ENCODE data around the gene CEP164.
"Not testable (repeated sequence)": the region's sequence is repeated elsewhere in the genome, so short reads cannot be mapped to it uniquely, and the experiment has no call there.

The CEP164 gene

GRCh38 chr11:117399100-117399840 lies 71.6 kb downstream of the CEP164 start:
- DNase-seq, result not testable (repeated sequence)

GRCh38 chr11:117405898-117406297 lies 78.2 kb downstream of the CEP164 start:
- not testable (repeated sequence) for DNase-seq

DNA sequence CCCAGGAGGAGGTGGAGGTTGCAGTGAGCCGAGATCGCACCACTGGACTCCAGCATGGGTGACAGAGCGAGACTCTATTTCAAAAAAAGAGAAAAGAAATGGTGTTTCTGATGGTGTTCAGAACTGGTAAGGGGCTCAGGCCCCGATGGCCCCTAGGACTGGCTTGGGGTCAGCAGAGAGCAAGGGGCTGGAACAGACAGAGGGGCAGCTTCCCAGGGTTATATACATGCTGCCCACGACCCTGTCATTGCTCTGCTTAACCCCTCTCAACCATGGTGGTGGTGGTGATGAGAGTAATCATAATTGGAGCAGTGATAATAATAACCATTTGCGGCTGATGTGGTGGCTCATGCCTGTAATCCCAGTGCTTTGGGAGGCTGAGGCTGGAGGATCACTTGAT lies 79.4 kb downstream of the CEP164 start:
- no peak for DNase-seq

DNA sequence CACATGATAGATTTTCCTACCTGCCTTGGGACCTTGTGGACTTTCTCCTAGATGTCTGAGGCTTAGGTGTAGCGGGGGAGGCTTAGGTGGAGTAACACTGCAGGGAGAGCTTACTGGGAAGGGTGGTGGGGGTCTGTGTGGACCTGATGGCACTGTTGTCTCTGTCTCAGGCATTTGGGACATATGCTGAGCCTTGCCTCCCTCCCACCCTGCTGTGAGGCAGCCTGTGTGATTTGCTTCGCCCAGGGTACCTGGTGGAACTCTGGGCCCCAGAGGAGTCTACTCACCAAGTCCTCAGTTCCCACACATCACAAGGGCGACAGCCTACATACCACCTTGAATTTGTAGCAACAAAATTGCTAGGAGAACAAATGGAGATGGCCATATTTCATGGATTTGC lies 80.7 kb downstream of the CEP164 start:
- DNase-seq, result no peak

GRCh38 chr11:117409511-117409910 lies 81.9 kb downstream of the CEP164 start:
- no peak for DNase-seq

DNA sequence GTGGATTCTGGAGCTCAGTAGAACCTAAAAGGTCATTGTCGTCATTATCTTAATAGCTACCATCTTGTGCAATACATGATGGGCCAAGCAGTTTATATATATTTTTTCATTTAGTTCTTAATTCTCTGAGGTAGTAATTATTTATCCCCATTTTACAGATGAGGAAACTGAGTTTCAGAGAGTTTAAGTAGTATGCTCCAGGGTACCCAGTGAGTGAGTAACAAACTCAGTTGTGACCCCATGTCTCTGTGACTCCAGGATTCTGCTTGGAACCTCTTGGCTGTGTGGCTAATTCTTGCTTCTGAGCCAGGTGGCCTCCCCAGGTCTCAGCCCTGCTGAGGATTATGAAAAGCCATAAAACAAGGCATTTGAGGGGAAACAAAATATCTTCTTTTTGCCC lies 82.6 kb downstream of the CEP164 start:
- DNase-seq, result no peak

GRCh38 chr11:117410861-117411710 lies 83.4 kb downstream of the CEP164 start:
- peak; percentile 98 for DNase-seq

GRCh38 chr11:117411736-117412135 lies 84.1 kb downstream of the CEP164 start:
- DNase-seq, result no peak

GRCh38 chr11:117412176-117412575 lies 84.5 kb downstream of the CEP164 start:
- DNase-seq, result no peak

GRCh38 chr11:117412653-117413275 lies 85.1 kb downstream of the CEP164 start:
- DNase-seq, result no peak

GRCh38 chr11:117413616-117414015 lies 86.0 kb downstream of the CEP164 start:
- no peak for DNase-seq

DNA sequence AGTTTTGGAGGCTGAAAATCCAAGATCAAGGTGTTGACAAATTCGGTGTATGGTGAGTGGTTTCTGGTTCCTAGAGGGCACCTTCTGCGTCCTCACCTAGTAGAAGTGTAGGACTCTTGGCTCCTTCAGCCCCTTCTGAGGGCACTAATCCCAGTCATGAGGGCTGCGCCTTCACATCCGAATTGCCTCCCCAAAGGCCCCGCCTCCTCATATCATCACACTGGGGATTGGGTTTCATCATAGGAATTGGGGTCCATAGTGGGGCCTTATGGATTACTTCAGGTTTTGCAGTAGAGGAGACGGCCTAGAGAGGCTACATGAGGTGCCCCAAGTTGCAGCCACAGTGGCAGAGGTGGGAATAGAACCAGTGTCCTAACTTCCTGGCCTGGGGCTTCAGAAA lies 87.1 kb downstream of the CEP164 start:
- no peak for DNase-seq

DNA sequence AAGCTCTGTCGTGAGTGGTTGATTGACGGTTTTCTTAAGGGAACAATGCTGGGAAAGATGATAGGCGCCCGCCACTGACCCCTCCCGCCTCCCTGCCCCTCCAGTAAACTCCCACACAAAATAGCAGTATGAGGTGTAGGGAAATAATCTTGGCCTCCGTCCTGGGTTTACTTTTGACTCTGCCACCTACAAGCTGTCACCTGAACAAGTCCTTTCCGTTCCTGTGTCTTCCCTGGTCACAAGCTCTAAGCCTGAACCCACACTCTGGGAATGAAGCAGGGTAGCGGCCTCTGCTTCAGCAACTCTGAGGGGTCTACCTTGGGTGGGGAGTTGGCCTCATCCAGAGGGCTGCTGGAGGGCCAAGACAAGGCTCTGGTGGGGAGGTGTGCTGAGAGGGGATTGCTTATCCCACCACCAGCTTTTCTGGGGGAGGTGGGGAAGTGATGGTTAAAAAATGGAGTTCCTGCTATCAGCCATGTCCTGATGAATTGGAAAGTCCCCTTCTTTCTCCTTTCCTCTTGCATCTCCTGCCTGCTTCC lies 87.8 kb downstream of the CEP164 start:
- no peak for DNase-seq

DNA sequence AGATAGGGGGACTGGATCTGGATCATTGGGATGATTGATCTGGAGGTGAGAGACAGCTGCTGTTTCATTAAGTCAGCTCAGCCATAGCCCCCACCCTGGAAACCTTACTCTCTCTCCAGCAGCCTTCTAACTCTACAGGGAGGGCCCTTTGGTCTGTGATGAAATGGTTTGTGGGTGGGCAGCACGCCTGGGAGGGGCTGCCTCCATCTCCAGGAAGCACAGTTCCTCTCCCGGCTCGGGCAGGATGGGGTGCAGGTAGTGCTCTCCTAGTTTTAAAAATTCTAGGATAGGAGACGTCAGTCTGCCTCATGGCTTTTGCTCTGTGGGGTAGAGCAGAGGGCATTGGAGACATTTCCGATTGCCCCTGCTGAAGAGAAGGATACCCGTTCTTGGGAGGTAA lies 89.7 kb downstream of the CEP164 start:
- DNase-seq, result no peak

GRCh38 chr11:117417856-117418255 lies 90.2 kb downstream of the CEP164 start:
- DNase-seq, result no peak

DNA sequence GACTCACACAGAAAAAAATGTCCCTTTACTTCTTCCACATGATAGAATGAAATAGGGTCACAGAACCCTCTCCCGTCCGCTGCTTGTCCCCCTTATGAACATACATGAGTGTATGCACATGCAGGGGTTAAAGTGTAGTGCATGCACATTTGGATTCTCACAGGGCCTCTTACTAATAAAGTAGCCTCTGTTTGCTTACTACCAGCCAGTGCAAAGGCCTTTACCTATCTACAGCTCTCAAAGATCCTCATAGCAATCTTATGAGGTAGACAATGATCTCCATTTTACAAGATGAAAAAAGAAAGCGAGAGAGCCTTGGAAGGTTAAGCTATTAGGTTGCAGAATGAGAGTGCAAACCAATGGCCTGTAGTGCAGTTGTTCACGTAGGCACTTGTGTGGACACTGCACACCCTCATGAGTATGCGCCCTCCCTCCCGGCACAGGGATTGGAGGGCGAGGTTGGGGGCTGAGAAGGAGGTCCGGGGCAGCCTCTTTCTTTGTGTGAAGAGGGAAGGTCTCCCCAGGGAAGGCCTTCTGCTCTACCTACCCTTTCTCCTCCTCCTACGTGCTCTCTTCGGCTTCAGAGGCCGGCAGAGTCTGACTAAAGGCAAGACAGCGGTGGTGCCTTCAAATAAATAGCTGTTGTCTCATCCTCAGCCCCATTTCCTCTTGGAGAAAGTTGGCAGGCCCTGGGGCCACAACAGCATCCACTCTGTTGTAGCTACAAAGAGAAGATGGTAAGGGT lies 91.3 kb downstream of the CEP164 start:
- DNase-seq, result no peak

DNA sequence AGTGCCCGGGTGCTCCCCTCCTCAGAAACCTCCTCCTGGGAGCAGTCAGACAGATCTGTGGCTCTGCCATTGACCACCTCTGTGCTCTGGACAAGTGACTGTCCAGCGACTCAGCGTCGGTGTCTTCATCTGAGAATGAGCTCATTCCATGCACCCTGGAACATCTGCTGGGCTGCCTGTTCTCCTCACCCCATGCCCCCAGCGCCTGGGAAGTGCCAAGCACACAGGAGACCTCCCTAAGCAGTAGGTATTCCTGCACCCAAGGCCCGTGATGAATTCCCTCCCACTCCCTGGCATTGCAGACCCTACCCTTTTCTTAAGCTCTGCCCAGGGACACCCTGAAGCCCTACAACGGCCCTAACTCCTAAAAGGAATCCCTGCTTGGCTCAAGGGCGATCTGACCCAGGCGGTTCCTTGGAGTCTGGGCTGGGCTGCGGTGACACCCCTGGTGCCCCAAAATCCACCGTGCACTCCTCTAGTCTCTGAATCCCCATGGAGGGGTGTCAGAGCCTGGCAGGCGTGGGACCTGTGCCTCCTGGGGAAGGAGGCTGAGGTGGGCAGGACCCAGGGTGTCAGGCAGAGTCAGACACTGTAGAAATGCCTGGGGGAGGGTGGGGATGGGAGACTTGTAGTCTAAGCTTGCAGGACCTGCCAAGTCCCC lies 92.0 kb downstream of the CEP164 start:
- no peak for DNase-seq

- DNase-seq, result no peak
These were observed 92.5 kb downstream of the CEP164 start for GRCh38 chr11:117420143-117420485.

- DNase-seq, result no peak
These were observed 92.9 kb downstream of the CEP164 start for GRCh38 chr11:117420598-117420997.

DNA sequence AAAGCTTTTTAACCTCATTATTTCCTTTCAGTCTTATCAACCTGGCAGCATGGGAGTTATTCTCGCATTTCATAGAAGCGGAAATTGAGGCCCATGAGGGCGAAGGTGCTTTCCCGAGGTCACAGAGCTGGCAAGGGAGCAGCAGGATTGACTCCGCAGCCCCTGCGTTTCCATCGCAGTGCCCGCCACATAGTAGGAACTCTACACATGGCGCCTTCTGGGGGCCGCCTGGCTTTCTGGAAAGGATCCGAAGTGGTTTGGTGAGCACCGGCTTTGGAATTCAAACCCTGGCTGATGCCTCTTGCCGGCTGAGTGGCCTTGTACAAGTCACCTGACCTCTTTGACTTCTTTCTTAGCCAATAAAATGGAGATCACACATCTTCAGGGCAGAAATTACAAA lies 93.4 kb downstream of the CEP164 start:
- no peak for DNase-seq

DNA sequence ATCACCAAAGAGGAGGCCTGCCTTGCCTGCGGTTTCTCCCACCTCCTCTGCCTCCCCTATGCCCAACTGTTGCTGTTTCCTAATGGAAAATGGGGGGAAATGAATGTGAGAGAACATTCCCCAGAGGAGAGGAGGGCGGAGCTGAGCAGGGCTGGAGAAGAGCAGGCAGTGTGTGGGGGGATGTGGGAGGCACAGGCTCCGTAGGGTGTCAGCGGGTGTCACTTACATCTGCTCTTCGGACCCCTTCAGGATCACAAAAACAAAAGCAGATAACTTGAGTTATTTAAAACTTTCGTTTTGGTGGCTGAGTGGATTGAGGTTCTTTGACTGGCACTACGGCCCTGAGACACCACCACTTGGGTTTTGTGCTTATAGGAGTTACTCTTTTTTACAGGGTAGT lies 93.8 kb downstream of the CEP164 start:
- no peak for DNase-seq

DNA sequence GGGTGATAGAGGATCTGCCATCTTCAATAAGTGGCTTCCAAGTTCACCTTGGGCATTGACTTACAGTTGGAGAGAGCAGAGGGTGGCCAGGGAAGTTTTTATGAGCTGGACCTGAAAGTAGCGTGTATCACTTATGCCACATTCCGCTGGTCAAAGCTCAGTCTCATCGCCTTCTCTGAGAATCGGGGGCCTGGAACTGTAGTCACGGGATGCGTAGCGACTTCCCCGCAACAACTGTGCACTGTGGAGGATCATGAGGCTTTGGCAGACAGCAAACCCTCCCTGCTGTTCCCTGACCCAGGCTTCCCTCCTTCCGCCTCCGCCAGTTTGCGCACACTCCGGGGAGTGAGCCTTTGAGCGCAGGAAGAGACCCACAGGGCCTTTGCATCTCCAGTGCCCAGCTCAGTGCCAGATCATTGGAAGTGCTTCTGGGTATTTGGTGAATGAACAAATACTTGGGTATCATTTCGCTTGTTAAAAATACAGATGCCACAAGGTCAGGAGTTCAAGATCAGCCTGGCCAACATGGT lies 95.5 kb downstream of the CEP164 start:
- no peak for DNase-seq
